Ishikawa (cell line): ENCODE results near the gene MARCHF10.

ENCODE experiments used
- CEBPB ChIP-seq: IDR thresholded peaks from 2 replicates; pipeline ENCODE4 v1.6.1; 2012
- CREB1 ChIP-seq: IDR thresholded peaks from 2 replicates; pipeline ENCODE4 v1.6.1; 2012; ENCODE audit warnings: low read depth
- EGR1 ChIP-seq: IDR thresholded peaks from 2 replicates; pipeline ENCODE4 v1.6.1; 2012
- EP300 ChIP-seq: IDR thresholded peaks from 2 replicates; pipeline ENCODE4 v1.6.1; 2012; ENCODE audit warnings: borderline replicate concordance
- FOXM1 ChIP-seq: IDR thresholded peaks from 2 replicates; pipeline ENCODE4 v1.6.1; 2012; ENCODE audit warnings: low read depth, borderline replicate concordance
- MAX ChIP-seq: IDR thresholded peaks from 2 replicates; pipeline ENCODE4 v1.6.1; 2012
- NFIC ChIP-seq: IDR thresholded peaks from 2 replicates; pipeline ENCODE4 v1.6.1; 2012
- RAD21 ChIP-seq: IDR thresholded peaks from 2 replicates; pipeline ENCODE4 v1.6.1; 2012; ENCODE audit warnings: low read depth
- REST ChIP-seq: IDR thresholded peaks from 2 replicates; pipeline ENCODE4 v1.6.1; 2012; ENCODE audit warnings: low read depth, mild to moderate bottlenecking
- TAF1 ChIP-seq: IDR thresholded peaks from 2 replicates; pipeline ENCODE4 v1.6.1; 2012; ENCODE audit warnings: low read depth, mild to moderate bottlenecking
- TCF12 ChIP-seq: IDR thresholded peaks from 2 replicates; pipeline ENCODE4 v1.6.1; 2012; ENCODE audit warnings: low read depth
- TEAD4 ChIP-seq: IDR thresholded peaks from 2 replicates; pipeline ENCODE4 v1.6.1; 2012
- USF1 ChIP-seq: IDR thresholded peaks from 2 replicates; pipeline ENCODE4 v1.6.1; 2012
- YY1 ChIP-seq: IDR thresholded peaks from 2 replicates; pipeline ENCODE4 v1.6.1; 2012; ENCODE audit warnings: low read depth
- ZBTB7A ChIP-seq: IDR thresholded peaks from 2 replicates; pipeline ENCODE4 v1.6.1; 2012; ENCODE audit warnings: low read depth

The MARCHF10 gene

DNA sequence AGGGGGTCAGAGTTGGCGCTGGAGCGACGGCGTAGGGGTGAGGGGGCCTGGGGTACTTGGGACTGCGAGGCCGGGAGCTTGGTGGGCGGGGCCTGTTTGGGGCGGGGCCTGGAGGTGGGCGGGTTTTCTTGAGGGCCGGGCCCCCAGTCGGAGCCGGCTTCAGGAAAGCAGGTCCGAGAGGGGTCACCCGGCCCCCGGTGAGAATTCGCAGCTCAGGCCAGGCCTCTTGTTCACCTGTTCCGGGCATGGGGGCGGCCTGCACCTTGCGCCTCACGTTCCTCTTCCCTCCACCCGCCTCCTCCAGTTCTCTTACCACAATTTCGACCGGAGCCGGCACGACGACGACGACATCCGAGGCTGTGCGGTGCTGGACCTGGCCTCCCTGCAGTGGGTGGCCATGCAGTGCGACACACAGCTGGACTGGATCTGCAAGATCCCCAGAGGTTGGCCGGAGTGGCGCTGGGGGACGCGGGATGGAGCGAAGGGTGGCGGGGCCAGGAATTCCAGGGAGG lies 128.2 kb downstream of the MARCHF10 start:
- no peak for TF ChIP-seq MAX
- no peak for TF ChIP-seq ZBTB7A
- TF ChIP-seq USF1, result no peak
- TF ChIP-seq EGR1, result no peak
- no peak for TF ChIP-seq TEAD4
- TF ChIP-seq CREB1, result no peak
- TF ChIP-seq CEBPB, result no peak
- no peak for TF ChIP-seq RAD21
- no peak for TF ChIP-seq EP300

DNA sequence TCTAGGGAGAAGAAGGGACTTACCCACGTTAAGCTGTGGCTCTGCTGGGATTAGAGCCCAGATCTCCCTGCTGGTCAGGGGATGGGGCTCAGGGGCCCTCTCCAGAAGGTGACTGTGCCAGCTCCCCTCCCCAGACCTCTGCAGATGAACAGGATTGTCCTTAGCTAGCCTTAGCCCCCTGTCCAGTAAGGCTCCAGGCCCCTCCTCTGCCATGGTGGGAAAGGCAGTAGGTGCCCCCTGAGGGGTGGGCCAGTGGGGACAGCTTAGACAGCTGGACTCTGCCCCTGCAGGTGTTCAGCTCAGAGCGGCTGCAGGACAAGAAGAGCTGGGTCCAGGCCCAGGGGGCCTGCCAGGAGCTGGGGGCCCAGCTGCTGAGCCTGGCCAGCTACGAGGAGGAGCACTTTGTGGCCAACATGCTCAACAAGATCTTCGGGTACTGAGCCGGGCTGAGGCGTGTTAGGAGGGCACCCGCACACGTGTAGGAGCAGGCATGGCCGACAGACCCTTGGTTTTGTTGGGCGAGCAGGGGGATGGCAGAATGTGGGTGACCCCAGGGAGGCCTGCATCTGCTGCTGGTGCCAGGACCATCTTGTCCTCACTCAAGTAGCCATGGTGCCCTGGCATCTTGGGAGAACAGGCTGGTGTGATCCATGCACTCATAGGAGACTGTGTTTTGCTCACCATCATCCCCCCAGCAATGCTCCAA lies 129.7 kb downstream of the MARCHF10 start:
- TF ChIP-seq ZBTB7A (no peak), EP300 (no peak), REST (no peak), NFIC (no peak), TCF12 (no peak), MAX (no peak), FOXM1 (no peak), YY1 (no peak), EGR1 (no peak), TEAD4 (no peak), CREB1 (no peak), TAF1 (no peak), RAD21 (no peak), USF1 (no peak), CEBPB (no peak)

GRCh38 chr17:62676952-62677596 lies 131.0 kb downstream of the MARCHF10 start:
- no peak for TF ChIP-seq USF1
- TF ChIP-seq TCF12, result no peak
- no peak for TF ChIP-seq EGR1
- TF ChIP-seq EP300, result no peak
- TF ChIP-seq CREB1, result no peak
- no peak for TF ChIP-seq RAD21
- no peak for TF ChIP-seq TAF1
- no peak for TF ChIP-seq MAX
- no peak for TF ChIP-seq YY1
- TF ChIP-seq FOXM1, result no peak
- no peak for TF ChIP-seq TEAD4
- no peak for TF ChIP-seq REST
- no peak for TF ChIP-seq ZBTB7A
- TF ChIP-seq CEBPB, result no peak
- no peak for TF ChIP-seq NFIC

GRCh38 chr17:62676231-62676943 lies 131.7 kb downstream of the MARCHF10 start:
- TF ChIP-seq EGR1 (no peak), ZBTB7A (no peak)

GRCh38 chr17:62675701-62676100 lies 132.4 kb downstream of the MARCHF10 start:
- TF ChIP-seq RAD21, result no peak
- no peak for TF ChIP-seq NFIC
- TF ChIP-seq MAX, result no peak
- TF ChIP-seq CEBPB, result no peak
- TF ChIP-seq YY1, result no peak
- TF ChIP-seq FOXM1, result no peak
